SK-N-SH treated with all-trans-retinoic acid at 6 μM for 48 hours (cell line): ENCODE data around the gene TOP2A.
"Not testable (repeated sequence)": the region's sequence is repeated elsewhere in the genome, so short reads cannot be mapped to it uniquely, and the experiment has no call there.

Source experiments
- CSDC2 ChIP-seq: fragments of 250-450 bp; sonication (Bioruptor Pico); IDR thresholded peaks from 2 replicates; pipeline ENCODE4 v1.5.0; 2020; ENCODE audit warnings: mild to moderate bottlenecking, moderate library complexity
- GLIS3 ChIP-seq: fragments of 250-450 bp; sonication (Bioruptor Pico); IDR thresholded peaks from 2 replicates; pipeline ENCODE4 v1.5.0; 2020; ENCODE audit warnings: mild to moderate bottlenecking, moderate library complexity
- PPARA ChIP-seq: fragments of 250-450 bp; sonication (Bioruptor Pico); IDR thresholded peaks from 2 replicates; pipeline ENCODE4 v1.5.0; 2020; ENCODE audit warnings: mild to moderate bottlenecking, borderline replicate concordance
- RARB ChIP-seq: fragments of 250-450 bp; sonication (Bioruptor Pico); IDR thresholded peaks from 2 replicates; pipeline ENCODE4 v1.8.0; 2021; ENCODE audit warnings: mild to moderate bottlenecking, moderate library complexity
- TCF4 ChIP-seq: fragments of 250-450 bp; sonication (Bioruptor Pico); IDR thresholded peaks from 2 replicates; pipeline ENCODE4 v1.8.0; 2021; ENCODE audit warnings: mild to moderate bottlenecking, moderate library complexity, borderline replicate concordance
- ZFP30 ChIP-seq: fragments of 450-650 bp; formaldehyde crosslinking; IDR thresholded peaks from 2 replicates; pipeline ENCODE4 v1.5.0; 2022; ENCODE audit warnings: mild to moderate bottlenecking, moderate library complexity
- ZNF565 ChIP-seq: fragments of 450-650 bp; formaldehyde crosslinking; conservative IDR thresholded peaks from 2 replicates; pipeline ENCODE4 v1.5.0; 2020; ENCODE audit warnings: low read depth, mild to moderate bottlenecking, moderate library complexity
- TF ChIP-seq, protein P1 (sequence below): fragments of 250-450 bp; sonication (Bioruptor Pico); IDR thresholded peaks from 2 replicates; pipeline ENCODE4 v1.5.1; 2020; ENCODE audit warnings: low read depth, mild to moderate bottlenecking, moderate library complexity
- TF ChIP-seq, protein P2 (sequence below): fragments of 250-450 bp; sonication (Bioruptor Pico); IDR thresholded peaks from 2 replicates; pipeline ENCODE4 v1.5.0; 2020; ENCODE audit warnings: mild to moderate bottlenecking, moderate library complexity
- TF ChIP-seq, protein P3 (sequence below): fragments of 250-450 bp; sonication (Bioruptor Pico); IDR thresholded peaks from 2 replicates; pipeline ENCODE4 v1.8.0; 2021; ENCODE audit warnings: low read depth, mild to moderate bottlenecking, moderate library complexity, borderline replicate concordance

DNA sequence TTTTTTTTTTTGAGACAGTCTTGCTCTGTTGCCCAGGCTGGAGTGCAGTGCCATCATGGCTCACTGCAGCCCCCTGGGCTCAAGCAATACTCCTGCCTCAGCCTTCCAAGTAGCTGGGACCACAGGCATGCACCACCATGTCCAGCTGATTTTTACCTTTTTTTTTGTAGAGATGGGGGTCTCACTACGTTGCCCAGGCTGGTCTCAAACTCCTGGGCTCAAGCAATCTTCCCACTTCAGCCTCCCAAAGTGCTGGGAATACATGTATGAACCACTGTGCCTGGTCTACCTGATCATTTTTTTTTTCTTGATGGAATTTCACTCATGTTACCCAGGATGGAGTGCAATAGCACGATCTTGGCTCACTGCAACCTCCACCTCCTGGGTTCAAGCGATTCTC lies 31.1 kb downstream of the TOP2A start:
- TF ChIP-seq CSDC2 (CRISPR knock-in tag); PPARA (CRISPR knock-in tag); GLIS3 (CRISPR knock-in tag); RARB (CRISPR knock-in tag); ZNF565; ZFP30; TCF4 (CRISPR knock-in tag): not testable (repeated sequence)
- TF ChIP-seq, protein P1, sequence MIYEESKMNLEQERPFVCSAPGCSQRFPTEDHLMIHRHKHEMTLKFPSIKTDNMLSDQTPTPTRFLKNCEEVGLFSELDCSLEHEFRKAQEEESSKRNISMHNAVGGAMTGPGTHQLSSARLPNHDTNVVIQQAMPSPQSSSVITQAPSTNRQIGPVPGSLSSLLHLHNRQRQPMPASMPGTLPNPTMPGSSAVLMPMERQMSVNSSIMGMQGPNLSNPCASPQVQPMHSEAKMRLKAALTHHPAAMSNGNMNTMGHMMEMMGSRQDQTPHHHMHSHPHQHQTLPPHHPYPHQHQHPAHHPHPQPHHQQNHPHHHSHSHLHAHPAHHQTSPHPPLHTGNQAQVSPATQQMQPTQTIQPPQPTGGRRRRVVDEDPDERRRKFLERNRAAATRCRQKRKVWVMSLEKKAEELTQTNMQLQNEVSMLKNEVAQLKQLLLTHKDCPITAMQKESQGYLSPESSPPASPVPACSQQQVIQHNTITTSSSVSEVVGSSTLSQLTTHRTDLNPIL = not testable (repeated sequence)
- TF ChIP-seq, protein P2, sequence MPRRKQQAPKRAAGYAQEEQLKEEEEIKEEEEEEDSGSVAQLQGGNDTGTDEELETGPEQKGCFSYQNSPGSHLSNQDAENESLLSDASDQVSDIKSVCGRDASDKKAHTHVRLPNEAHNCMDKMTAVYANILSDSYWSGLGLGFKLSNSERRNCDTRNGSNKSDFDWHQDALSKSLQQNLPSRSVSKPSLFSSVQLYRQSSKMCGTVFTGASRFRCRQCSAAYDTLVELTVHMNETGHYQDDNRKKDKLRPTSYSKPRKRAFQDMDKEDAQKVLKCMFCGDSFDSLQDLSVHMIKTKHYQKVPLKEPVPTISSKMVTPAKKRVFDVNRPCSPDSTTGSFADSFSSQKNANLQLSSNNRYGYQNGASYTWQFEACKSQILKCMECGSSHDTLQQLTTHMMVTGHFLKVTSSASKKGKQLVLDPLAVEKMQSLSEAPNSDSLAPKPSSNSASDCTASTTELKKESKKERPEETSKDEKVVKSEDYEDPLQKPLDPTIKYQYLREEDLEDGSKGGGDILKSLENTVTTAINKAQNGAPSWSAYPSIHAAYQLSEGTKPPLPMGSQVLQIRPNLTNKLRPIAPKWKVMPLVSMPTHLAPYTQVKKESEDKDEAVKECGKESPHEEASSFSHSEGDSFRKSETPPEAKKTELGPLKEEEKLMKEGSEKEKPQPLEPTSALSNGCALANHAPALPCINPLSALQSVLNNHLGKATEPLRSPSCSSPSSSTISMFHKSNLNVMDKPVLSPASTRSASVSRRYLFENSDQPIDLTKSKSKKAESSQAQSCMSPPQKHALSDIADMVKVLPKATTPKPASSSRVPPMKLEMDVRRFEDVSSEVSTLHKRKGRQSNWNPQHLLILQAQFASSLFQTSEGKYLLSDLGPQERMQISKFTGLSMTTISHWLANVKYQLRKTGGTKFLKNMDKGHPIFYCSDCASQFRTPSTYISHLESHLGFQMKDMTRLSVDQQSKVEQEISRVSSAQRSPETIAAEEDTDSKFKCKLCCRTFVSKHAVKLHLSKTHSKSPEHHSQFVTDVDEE = not testable (repeated sequence)
- TF ChIP-seq, protein P3, sequence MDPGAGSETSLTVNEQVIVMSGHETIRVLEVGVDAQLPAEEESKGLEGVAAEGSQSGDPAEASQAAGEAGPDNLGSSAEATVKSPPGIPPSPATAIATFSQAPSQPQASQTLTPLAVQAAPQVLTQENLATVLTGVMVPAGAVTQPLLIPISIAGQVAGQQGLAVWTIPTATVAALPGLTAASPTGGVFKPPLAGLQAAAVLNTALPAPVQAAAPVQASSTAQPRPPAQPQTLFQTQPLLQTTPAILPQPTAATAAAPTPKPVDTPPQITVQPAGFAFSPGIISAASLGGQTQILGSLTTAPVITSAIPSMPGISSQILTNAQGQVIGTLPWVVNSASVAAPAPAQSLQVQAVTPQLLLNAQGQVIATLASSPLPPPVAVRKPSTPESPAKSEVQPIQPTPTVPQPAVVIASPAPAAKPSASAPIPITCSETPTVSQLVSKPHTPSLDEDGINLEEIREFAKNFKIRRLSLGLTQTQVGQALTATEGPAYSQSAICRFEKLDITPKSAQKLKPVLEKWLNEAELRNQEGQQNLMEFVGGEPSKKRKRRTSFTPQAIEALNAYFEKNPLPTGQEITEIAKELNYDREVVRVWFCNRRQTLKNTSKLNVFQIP = not testable (repeated sequence)
